ENCODE results near the gene FRRS1L.

Gene FRRS1L

GRCh38 chr9:109083141-109083540 lies 83.9 kb downstream of the FRRS1L start:
- Histone ChIP-seq H3K79me2 (ENCODE audit: low read length) (no peaks in the 10 kb centered on the region), H3K27me3 (replicated peaks; ENCODE audit: insufficient read depth, low read length) (no peaks in the 10 kb centered on the region), H3K36me3 (replicated peaks; ENCODE audit: insufficient read depth, low read length) (no peaks in the 10 kb centered on the region), H3K4me1 (ENCODE audit: low read length) (no peaks in the 10 kb centered on the region), H3K4me3 (ENCODE audit: low read length) (no peak overlapping the region), H2AFZ (ENCODE audit: low read length) (no peak overlapping the region), H4K20me1 (ENCODE audit: insufficient read depth, low read length) (no peaks in the 10 kb centered on the region), H3K4me2 (ENCODE audit: low read depth, low read length) (no peak overlapping the region), H3F3A (ENCODE audit: insufficient read depth, low read length) (no peaks in the 10 kb centered on the region), H3K9me3 (replicated peaks; ENCODE audit: insufficient read depth, low read length) (no peaks in the 10 kb centered on the region), H3K9me2 (replicated peaks; ENCODE audit: insufficient read depth, low read length) (no peaks in the 10 kb centered on the region), H3K27ac (ENCODE audit: low read length) (no peak overlapping the region), H3K9ac (ENCODE audit: low read length) (no peak overlapping the region)
- no peak for DNase-seq
- TF ChIP-seq EZH2phosphoT487 (IDR thresholded peaks at IDR 0.05; ENCODE audit: low read length) = no peak
- no peak for TF ChIP-seq EZH2 (optimal IDR thresholded peaks at IDR 0.05; ENCODE audit: low read depth, low read length)

- no peaks in the 10 kb centered on the region for H4K20me1 ChIP-seq (ENCODE audit: insufficient read depth, low read length)
- no peaks in the 10 kb centered on the region for H3K9me2 ChIP-seq (replicated peaks; ENCODE audit: insufficient read depth, low read length)
- no peaks in the 10 kb centered on the region for H3K79me2 ChIP-seq (ENCODE audit: low read length)
- no peak for DNase-seq
- no peaks in the 10 kb centered on the region for H3K36me3 ChIP-seq (replicated peaks; ENCODE audit: insufficient read depth, low read length)
- no peaks in the 10 kb centered on the region for H3K9me3 ChIP-seq (replicated peaks; ENCODE audit: insufficient read depth, low read length)
- no peaks in the 10 kb centered on the region for H3K4me1 ChIP-seq (ENCODE audit: low read length)
- no peaks in the 10 kb centered on the region for H3K27me3 ChIP-seq (replicated peaks; ENCODE audit: insufficient read depth, low read length)
- H2AFZ ChIP-seq (ENCODE audit: low read length) = no peak overlapping the region
- no peaks in the 10 kb centered on the region for H3F3A ChIP-seq (ENCODE audit: insufficient read depth, low read length)
- no peak overlapping the region for H3K27ac ChIP-seq (ENCODE audit: low read length)
- no peak overlapping the region for H3K9ac ChIP-seq (ENCODE audit: low read length)
- H3K4me3 ChIP-seq (ENCODE audit: low read length) = no peak overlapping the region
- H3K4me2 ChIP-seq (ENCODE audit: low read depth, low read length) = no peak overlapping the region
- TF ChIP-seq EZH2phosphoT487 (IDR thresholded peaks at IDR 0.05; ENCODE audit: low read length) (no peak), EZH2 (optimal IDR thresholded peaks at IDR 0.05; ENCODE audit: low read depth, low read length) (no peak)
These were observed 84.9 kb downstream of the FRRS1L start for GRCh38 chr9:109082091-109082620.

Data from MM.1S (cell line).